Hepatocyte (in vitro differentiated cells): ENCODE data around the gene MMP28.

ENCODE experiments used
- EZH2 ChIP-seq: fragments of 200-600 bp; sonication (generic); IDR thresholded peaks from 2 replicates; pipeline ENCODE4 v1.6.1; 2016; ENCODE audit warnings: antibody characterized with exemption, mild to moderate bottlenecking, borderline replicate concordance
- EZH2phosphoT487 ChIP-seq: fragments of 200-600 bp; sonication (generic); IDR thresholded peaks from one replicate; pipeline ENCODE4 v1.6.1; 2018; ENCODE audit warnings: antibody characterized with exemption, mild to moderate bottlenecking, low read depth, moderate library complexity; ENCODE audit not compliant: unreplicated experiment, severe bottlenecking
- TF ChIP-seq, protein P1 (sequence below): fragments of 200-600 bp; sonication (generic); IDR thresholded peaks from 2 replicates; pipeline ENCODE4 v1.5.1; 2016; ENCODE audit warnings: antibody characterized with exemption, mild to moderate bottlenecking; ENCODE audit not compliant: poor library complexity

DNA sequence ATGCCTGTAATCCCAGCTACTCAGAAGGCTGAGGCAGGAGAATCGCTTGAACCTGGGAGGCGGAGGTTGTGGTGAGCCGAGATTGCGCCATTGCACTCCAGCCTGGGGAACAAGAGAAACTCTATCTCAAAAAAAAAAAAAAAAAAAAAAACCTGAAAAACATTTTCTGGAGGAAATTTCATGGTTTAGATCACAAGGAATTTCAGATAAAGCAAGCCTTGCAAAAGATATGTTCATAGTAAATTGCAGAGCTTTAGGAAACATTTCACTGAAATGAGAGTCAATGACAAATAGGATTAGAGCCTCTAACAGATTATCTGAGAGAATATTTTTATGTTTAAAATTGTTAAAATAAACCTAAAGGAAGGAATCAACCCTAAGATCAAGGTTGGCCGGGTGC is 17.0 kb upstream of the MMP28 start:
- TF ChIP-seq, protein P1, sequence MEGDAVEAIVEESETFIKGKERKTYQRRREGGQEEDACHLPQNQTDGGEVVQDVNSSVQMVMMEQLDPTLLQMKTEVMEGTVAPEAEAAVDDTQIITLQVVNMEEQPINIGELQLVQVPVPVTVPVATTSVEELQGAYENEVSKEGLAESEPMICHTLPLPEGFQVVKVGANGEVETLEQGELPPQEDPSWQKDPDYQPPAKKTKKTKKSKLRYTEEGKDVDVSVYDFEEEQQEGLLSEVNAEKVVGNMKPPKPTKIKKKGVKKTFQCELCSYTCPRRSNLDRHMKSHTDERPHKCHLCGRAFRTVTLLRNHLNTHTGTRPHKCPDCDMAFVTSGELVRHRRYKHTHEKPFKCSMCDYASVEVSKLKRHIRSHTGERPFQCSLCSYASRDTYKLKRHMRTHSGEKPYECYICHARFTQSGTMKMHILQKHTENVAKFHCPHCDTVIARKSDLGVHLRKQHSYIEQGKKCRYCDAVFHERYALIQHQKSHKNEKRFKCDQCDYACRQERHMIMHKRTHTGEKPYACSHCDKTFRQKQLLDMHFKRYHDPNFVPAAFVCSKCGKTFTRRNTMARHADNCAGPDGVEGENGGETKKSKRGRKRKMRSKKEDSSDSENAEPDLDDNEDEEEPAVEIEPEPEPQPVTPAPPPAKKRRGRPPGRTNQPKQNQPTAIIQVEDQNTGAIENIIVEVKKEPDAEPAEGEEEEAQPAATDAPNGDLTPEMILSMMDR, result no peak
- TF ChIP-seq EZH2, result no peak
- TF ChIP-seq EZH2phosphoT487, result no peak
